ENCODE measurements around the gene MIS12. TPM values are rescaled to one million over a fixed set of nuclear protein-coding genes. Genes with fewer than 3 reads are reported as not detected.

MIS12 gene
- total RNA-seq, 4 donors from 2014 or later, result 5.6 to 39.2 (median 13.4) TPM

DNA sequence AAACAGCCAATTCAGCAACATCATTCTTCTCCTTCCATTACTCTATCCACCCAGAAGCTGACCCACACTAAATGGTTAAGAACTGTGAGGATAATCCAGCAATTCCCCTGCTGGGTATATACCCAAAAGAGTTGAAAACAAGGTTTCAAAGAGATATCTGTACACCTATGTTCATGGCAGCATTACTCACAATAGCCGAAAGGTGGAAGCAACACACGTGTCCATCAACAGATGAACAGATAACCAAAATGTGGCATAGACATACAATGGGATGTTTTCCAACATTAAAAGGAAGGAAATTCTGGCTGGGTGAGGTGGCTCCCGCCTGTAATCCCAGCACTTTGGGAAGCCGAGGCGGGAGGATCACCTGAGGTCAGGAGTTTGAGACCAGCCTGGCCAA is 19.9 kb downstream of the MIS12 start:
- Histone ChIP-seq H3K27ac (no peak overlapping the region), H3K9me3 (no peaks in the 10 kb centered on the region), H3K4me3 (no peak overlapping the region), H3K36me3 (no peaks in the 10 kb centered on the region), H3K27me3 (no peaks in the 10 kb centered on the region), H3K4me1 (no peaks in the 10 kb centered on the region)
- intact Hi-C loops (cut with DNase I; ENCODE audit: low total_unique reads), result no loop called here
- DNase-seq, result no peak
- TF ChIP-seq POLR2A (IDR thresholded peaks at IDR 0.05), result no peak
- no peak for TF ChIP-seq CTCF (IDR thresholded peaks at IDR 0.05)

DNA sequence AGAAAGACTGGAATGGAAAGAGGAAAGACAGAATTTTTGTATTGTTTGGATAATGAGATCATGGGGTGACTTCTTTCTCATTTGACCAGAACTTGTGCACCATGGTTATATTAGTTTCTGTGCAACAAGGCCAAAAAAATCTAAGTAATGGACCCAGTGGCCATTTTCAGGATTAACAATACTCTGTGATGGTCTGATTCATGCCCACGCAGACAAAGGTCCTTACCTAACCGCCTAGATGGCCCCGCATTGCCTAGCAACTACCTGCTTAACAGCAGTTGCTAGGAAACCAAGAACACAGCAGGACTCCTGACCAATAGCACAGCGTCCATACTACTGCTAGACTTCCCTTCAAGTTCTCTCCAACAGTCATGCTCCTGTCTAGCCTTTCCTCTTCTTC is 22.4 kb downstream of the MIS12 start:
- no peak for DNase-seq
- intact Hi-C loops (cut with DNase I; ENCODE audit: low total_unique reads), result no loop called here
- Histone ChIP-seq H3K4me1 (no peaks in the 10 kb centered on the region), H3K4me3 (no peak overlapping the region), H3K27ac (no peak overlapping the region), H3K36me3 (no peaks in the 10 kb centered on the region), H3K27me3 (no peaks in the 10 kb centered on the region), H3K9me3 (no peaks in the 10 kb centered on the region)
- TF ChIP-seq POLR2A (IDR thresholded peaks at IDR 0.05) (no peak), CTCF (IDR thresholded peaks at IDR 0.05) (no peak)

GRCh38 chr17:5509482-5509881 is 23.1 kb downstream of the MIS12 start:
- no peak for DNase-seq
- H3K4me3 ChIP-seq, result no peak overlapping the region
- no peak overlapping the region for H3K27ac ChIP-seq
- no peaks in the 10 kb centered on the region for H3K27me3 ChIP-seq
- no peaks in the 10 kb centered on the region for H3K4me1 ChIP-seq
- TF ChIP-seq POLR2A (IDR thresholded peaks at IDR 0.05), result no peak
- no peak for TF ChIP-seq CTCF (IDR thresholded peaks at IDR 0.05)
- H3K9me3 ChIP-seq, result no peaks in the 10 kb centered on the region
- H3K36me3 ChIP-seq, result no peaks in the 10 kb centered on the region
- intact Hi-C loops (cut with DNase I; ENCODE audit: low total_unique reads), result no loop called here

DNA sequence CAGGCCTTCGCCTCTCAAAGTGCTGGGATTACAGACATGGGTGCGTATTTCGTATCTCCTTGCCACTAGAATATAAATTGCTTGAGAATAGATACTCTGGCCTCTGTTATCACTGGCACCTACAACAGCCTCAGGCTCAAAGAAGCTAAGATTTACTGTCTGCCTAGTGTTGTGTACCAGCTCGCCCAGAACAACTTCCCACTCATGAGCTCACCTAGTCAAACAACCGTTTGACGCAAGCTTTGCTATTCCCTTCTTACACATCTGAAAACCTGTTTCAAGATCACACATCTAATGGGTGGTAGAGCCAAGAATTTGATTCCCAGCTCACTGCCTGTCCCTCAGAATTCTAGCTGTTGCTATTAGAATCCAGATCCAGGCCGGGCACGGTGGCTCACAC is 24.4 kb downstream of the MIS12 start:
- H3K4me3 ChIP-seq, result no peak overlapping the region
- no peaks in the 10 kb centered on the region for H3K9me3 ChIP-seq
- no peak for DNase-seq
- H3K4me1 ChIP-seq, result no peaks in the 10 kb centered on the region
- no peaks in the 10 kb centered on the region for H3K27me3 ChIP-seq
- no peak for TF ChIP-seq CTCF (IDR thresholded peaks at IDR 0.05)
- no peak for TF ChIP-seq POLR2A (IDR thresholded peaks at IDR 0.05)
- no peaks in the 10 kb centered on the region for H3K36me3 ChIP-seq
- intact Hi-C loops (cut with DNase I; ENCODE audit: low total_unique reads), result no loop called here
- peak overlapping the region in 1 of 2 donors; percentile 68 for H3K27ac ChIP-seq

DNA sequence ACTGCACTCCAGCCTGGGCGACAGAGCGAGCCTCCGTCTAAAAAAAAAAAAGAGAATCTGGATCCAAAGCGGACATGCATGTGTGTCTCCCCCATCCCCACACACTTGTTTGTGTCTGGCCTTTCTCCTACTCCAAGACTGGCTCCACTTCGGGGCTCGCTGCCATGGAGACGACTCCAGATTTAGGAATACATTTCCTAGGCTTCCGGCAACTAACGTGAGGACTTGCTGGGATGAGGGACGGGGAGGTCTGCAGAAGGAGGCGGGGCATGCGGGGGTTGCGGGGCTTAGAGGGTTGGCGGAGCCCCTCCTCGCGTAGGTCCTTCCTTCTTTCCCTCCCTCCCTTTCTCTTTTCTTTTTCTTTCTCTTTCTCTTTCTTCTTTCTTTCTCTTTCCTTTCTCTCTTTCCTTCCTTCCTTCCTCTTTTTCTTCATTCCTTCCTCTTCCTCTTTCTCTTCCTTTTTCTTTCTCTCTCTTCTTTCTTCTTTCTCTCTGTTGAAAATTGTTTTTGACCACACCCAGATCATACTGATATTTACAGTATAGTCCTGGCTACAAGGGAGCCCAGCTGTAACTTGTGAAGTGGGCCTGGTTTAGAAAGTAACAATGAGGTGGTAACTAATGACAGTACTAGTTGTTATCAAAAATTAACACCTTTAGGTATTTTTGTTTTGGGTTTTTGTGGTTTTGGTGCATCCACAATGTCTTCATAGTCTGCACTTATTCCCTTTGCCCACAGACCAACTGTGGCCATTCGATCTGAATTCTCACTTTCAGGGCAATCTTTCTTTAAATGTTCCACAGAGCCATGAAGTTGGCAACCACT is 25.2 kb downstream of the MIS12 start:
- intact Hi-C loops (cut with DNase I; ENCODE audit: low total_unique reads), result no loop called here
- Histone ChIP-seq H3K4me3 (no peak overlapping the region), H3K4me1 (no peaks in the 10 kb centered on the region), H3K27me3 (no peaks in the 10 kb centered on the region), H3K9me3 (no peaks in the 10 kb centered on the region), H3K36me3 (no peaks in the 10 kb centered on the region), H3K27ac (peak overlapping the region in 1 of 2 donors; percentile 68)
- DNase-seq, result peak in 1 of 2 donors; percentile 52
- TF ChIP-seq POLR2A (IDR thresholded peaks at IDR 0.05) (no peak), CTCF (IDR thresholded peaks at IDR 0.05) (no peak)
